ENCODE results near the gene PIP5K1C. TPM values are rescaled to one million over a fixed set of nuclear protein-coding genes. Genes with fewer than 3 reads are reported as not detected.

Gene PIP5K1C
- total and polyA plus RNA-seq, 10 of the 15 experiments (the other 5 are each of a cell fraction or from before 2014, with no cell fraction given): 0.39 to 19.6 (median 5.3) TPM

- TF ChIP-seq PKNOX1 (IDR thresholded peaks at IDR 0.05) (no peak), MXI1 (IDR thresholded peaks at IDR 0.05; ENCODE audit: low read depth, low read length) (no peak), NBN (IDR thresholded peaks at IDR 0.05) (no peak), NFYB (IDR thresholded peaks at IDR 0.05; ENCODE audit: insufficient read depth, low read depth, low read length) (no peak), CBX5 (IDR thresholded peaks at IDR 0.05; ENCODE audit: low read depth) (no peak), TCF3 (IDR thresholded peaks at IDR 0.05; ENCODE audit: borderline replicate concordance, insufficient read depth, low read depth, low read length) (no peak), RUNX3 (IDR thresholded peaks at IDR 0.05; ENCODE audit: low read length) (no peak)
- TF ChIP-seq, protein P1, sequence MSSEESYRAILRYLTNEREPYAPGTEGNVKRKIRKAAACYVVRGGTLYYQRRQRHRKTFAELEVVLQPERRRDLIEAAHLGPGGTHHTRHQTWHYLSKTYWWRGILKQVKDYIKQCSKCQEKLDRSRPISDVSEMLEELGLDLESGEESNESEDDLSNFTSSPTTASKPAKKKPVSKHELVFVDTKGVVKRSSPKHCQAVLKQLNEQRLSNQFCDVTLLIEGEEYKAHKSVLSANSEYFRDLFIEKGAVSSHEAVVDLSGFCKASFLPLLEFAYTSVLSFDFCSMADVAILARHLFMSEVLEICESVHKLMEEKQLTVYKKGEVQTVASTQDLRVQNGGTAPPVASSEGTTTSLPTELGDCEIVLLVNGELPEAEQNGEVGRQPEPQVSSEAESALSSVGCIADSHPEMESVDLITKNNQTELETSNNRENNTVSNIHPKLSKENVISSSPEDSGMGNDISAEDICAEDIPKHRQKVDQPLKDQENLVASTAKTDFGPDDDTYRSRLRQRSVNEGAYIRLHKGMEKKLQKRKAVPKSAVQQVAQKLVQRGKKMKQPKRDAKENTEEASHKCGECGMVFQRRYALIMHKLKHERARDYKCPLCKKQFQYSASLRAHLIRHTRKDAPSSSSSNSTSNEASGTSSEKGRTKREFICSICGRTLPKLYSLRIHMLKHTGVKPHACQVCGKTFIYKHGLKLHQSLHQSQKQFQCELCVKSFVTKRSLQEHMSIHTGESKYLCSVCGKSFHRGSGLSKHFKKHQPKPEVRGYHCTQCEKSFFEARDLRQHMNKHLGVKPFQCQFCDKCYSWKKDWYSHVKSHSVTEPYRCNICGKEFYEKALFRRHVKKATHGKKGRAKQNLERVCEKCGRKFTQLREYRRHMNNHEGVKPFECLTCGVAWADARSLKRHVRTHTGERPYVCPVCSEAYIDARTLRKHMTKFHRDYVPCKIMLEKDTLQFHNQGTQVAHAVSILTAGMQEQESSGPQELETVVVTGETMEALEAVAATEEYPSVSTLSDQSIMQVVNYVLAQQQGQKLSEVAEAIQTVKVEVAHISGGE (CRISPR knock-in tag; IDR thresholded peaks at IDR 0.05): no peak
Measured at GRCh38 chr19:3637621-3638020, 62.6 kb downstream of the PIP5K1C start (continued).

GRCh38 chr19:3636962-3637361 lies 63.3 kb downstream of the PIP5K1C start:
- ChIA-PET CTCF (no interaction called here), POLR2A (no interaction called here), RAD21 (ENCODE audit: unreplicated experiment) (no interaction called here), SMC1A (ENCODE audit: uncharacterized antibody, unreplicated experiment) (no interaction called here)
- no TSS peak for BruUV-seq (replicated peaks)
- ATAC-seq (no peak), FAIRE-seq (no peak), DNase-seq (ENCODE audit: low read depth, low spot score) (no peak)
- no peak overlapping the region for H3K4me2 ChIP-seq (ENCODE audit: control insufficient read depth, insufficient read depth)
- no peak overlapping the region for H3K27ac ChIP-seq (ENCODE audit: control insufficient read depth, insufficient read depth)
- intact Hi-C loops (cut with micrococcal nuclease; ENCODE audit: unreplicated experiment) (no loop called here), in situ Hi-C loops (cut with MboI) (no loop called here)
- no peak overlapping the region for H3K4me3 ChIP-seq
- H3K9me3 ChIP-seq (replicated peaks; ENCODE audit: control insufficient read depth, insufficient read depth, low read length): no peaks in the 10 kb centered on the region
- no peaks in the 10 kb centered on the region for H3K27me3 ChIP-seq (replicated peaks in 1 of 2; ENCODE audit: control insufficient read depth in 2 of 2, insufficient read depth in 2 of 2, low read length in 1 of 2)
- H3K79me2 ChIP-seq (ENCODE audit: control insufficient read depth, insufficient read depth, low read length): no peaks in the 10 kb centered on the region
- no peaks in the 10 kb centered on the region for H4K20me1 ChIP-seq (ENCODE audit: control insufficient read depth, insufficient read depth)
- H3K4me1 ChIP-seq (ENCODE audit: control insufficient read depth, insufficient read depth, low read length): no peaks in the 10 kb centered on the region
- H3K36me3 ChIP-seq (ENCODE audit: control insufficient read depth in 2 of 2, insufficient read depth in 2 of 2, low read length in 1 of 2): no peaks in the 10 kb centered on the region; a peak in 1 of 4 replicates
- no peak overlapping the region for H2AFZ ChIP-seq (ENCODE audit: control insufficient read depth, low read depth, low read length)
- no peak overlapping the region for H3K9ac ChIP-seq (ENCODE audit: control insufficient read depth, insufficient read depth, low read length)
- WGBS (ENCODE audit: insufficient coverage, insufficient replicate concordance, low lambda C conversion rate, missing lambda C conversion rate): 75% methylated on average over 18 of the region's 20 CpGs
- no peak for TF ChIP-seq CHD1 (IDR thresholded peaks at IDR 0.05; ENCODE audit: low read depth, low read length)
- no peak for TF ChIP-seq SREBF2 (IDR thresholded peaks at IDR 0.05; ENCODE audit: low read length)
- no peak for TF ChIP-seq CBX5 (IDR thresholded peaks at IDR 0.05; ENCODE audit: low read depth)
- TF ChIP-seq HDAC6 (IDR thresholded peaks at IDR 0.05; ENCODE audit: unreplicated experiment): no peak
- TF ChIP-seq, protein P2, sequence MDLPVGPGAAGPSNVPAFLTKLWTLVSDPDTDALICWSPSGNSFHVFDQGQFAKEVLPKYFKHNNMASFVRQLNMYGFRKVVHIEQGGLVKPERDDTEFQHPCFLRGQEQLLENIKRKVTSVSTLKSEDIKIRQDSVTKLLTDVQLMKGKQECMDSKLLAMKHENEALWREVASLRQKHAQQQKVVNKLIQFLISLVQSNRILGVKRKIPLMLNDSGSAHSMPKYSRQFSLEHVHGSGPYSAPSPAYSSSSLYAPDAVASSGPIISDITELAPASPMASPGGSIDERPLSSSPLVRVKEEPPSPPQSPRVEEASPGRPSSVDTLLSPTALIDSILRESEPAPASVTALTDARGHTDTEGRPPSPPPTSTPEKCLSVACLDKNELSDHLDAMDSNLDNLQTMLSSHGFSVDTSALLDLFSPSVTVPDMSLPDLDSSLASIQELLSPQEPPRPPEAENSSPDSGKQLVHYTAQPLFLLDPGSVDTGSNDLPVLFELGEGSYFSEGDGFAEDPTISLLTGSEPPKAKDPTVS (IDR thresholded peaks at IDR 0.05; ENCODE audit: low read depth, low read length): no peak
- TF ChIP-seq RAD21 (IDR thresholded peaks at IDR 0.05; ENCODE audit: insufficient read depth, low read depth, low read length): no peak
- TF ChIP-seq FOS (IDR thresholded peaks at IDR 0.05; ENCODE audit: borderline replicate concordance, extremely low read depth, insufficient read length): no peak
- no peak for TF ChIP-seq TCF7 (IDR thresholded peaks at IDR 0.05; ENCODE audit: borderline replicate concordance)
- TF ChIP-seq ATF3 (IDR thresholded peaks at IDR 0.05; ENCODE audit: borderline replicate concordance, extremely low read depth, low read depth, low read length): no peak
- no peak for TF ChIP-seq TARDBP (IDR thresholded peaks at IDR 0.05; ENCODE audit: borderline replicate concordance)
